ENCODE measurements around the gene SAAL1.

- TF ChIP-seq YY1 (IDR thresholded peaks at IDR 0.05; ENCODE audit: insufficient read depth, insufficient read length), result no peak
- TF ChIP-seq ZNF274 (IDR thresholded peaks at IDR 0.05; ENCODE audit: low read depth, low read length), result no peak
Observed at GRCh38 chr11:18080451-18080850, 25.4 kb downstream of the SAAL1 start.

All from NT2/D1 (cell line).